ENCODE data around the gene TEDC2.

DNA sequence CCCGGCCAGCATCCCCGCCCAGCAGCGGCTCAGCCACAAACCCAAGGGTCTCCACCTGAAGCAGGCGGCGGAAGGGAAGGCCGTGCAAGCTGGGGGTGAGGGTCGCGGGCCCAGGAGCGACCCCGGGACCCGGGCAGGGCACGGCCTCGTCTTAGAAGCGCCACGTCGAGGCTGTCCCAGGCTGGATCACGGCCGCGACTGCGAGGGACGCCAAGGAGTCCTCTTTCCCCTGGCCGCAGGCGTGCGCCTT lies 31.2 kb upstream of the TEDC2 start:
- TF ChIP-seq SMARCB1 (IDR thresholded peaks at IDR 0.05; ENCODE audit: insufficient read length, low read depth) (no peak), MITF (IDR thresholded peaks at IDR 0.05) (no peak), MEIS2 (IDR thresholded peaks at IDR 0.05; ENCODE audit: partially characterized antibody) (no peak), NKRF (IDR thresholded peaks at IDR 0.05; ENCODE audit: borderline replicate concordance) (peak; percentile 71; the same call in 1 of the 2 replicates), ZNF76 (CRISPR knock-in tag; IDR thresholded peaks at IDR 0.05; ENCODE audit: borderline replicate concordance) (peak; percentile 73; the same call in 1 of the 2 replicates), KAT7 (CRISPR knock-in tag; IDR thresholded peaks at IDR 0.05; ENCODE audit: borderline replicate concordance) (no peak), REST (IDR thresholded peaks at IDR 0.05; ENCODE audit: borderline replicate concordance) (no peak), REST (CRISPR knock-in tag; IDR thresholded peaks at IDR 0.05; ENCODE audit: low read depth) (no peak)

All from K562 (cell line).